Activated CD4-positive, alpha-beta T cell treated with anti-CD3 and anti-CD28 coated beads, Interleukin-2, amount 50 U/mL, for 48 hours (primary cell): ENCODE measurements around the gene DZIP1L.

Experiments used
- DNase-seq, 2 experiments: peaks; one replicate each; pipeline ENCODE4 v3.0.0-alpha.2; 2020

The DZIP1L gene

GRCh38 chr3:138066383-138066782 is 49.0 kb downstream of the DZIP1L start:
- DNase-seq, result peak; percentile 39 to 58

DNA sequence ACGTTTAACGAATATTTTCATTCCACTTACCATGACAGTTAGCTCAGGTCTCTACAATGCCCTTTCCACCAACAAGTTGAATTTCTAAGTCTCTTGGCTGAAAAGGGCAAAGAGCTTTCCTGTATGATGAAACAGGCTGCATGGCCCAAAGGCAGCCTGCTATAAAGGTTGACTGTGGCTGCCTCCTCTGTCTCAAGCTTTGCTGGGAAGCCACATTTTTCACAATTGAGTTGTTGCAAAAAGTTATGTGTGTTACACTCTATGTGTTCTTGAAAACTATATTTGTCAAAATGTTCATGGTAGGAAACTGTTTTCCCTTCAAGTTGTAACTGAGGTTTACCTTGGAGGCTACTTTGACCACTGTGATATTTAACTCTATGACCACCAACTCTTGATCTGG is 49.5 kb downstream of the DZIP1L start:
- no peak for DNase-seq

DNA sequence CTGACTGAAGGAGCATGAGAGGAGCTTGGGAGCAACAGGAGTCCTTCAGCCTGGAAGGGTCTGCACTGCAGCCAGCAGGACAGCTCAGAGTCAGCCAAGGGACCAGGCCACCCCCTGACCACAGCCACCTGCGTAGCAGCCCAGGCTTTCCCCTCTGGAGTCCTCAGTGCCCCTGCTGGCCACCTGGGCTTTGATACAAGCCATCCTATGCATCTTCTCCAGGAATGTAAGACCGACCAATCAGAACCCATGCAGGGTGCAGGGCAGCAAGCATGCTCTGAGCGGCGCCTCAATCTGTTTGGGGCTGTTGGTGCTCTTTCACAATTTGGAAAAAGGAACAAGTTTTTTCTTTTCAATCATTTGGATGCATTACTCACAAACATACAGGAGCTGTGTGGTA is 52.0 kb downstream of the DZIP1L start:
- no peak for DNase-seq

- DNase-seq, result no peak
Observed at GRCh38 chr3:138062626-138063025, 52.8 kb downstream of the DZIP1L start.

- no peak for DNase-seq
Observed at GRCh38 chr3:138062037-138062436, 53.4 kb downstream of the DZIP1L start.

DNA sequence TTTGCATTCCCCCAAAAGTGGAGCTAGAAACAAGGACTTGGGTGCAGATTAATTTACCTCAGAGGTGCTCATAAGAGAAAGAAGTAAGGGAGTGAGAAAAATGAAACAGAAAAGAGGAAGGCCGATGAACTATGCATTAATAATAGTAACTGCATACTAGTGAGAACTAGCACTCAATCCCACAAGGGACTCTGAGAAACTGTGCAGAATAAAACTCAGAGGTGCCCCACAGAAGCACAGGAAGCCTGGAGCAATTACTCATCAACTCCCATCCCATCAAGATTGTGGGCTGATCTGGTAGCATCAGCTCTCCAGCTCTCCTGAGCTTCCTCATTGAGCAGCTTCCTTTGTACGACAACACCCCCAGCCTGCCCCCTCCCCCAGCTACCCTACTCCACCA is 54.6 kb downstream of the DZIP1L start:
- no peak for DNase-seq

DNA sequence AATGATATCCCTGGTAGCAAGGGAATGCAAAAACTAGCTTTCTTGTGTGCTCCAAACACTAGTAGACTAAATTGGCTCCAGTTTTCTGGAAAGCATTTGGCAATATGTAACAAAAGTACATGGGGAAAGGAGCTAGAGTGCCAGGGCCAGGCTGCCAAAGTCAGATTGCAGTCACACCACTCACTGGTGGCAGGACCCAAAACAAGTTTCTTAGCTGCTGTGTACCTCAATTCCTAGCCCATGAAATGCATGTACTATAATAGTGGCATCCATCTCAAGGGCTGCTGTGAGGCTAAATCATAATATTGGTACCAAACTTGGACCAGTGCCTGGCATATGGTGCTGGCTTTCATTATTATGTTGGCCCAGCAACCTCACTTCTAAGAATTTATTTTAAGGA is 56.1 kb downstream of the DZIP1L start:
- DNase-seq, result no peak

DNA sequence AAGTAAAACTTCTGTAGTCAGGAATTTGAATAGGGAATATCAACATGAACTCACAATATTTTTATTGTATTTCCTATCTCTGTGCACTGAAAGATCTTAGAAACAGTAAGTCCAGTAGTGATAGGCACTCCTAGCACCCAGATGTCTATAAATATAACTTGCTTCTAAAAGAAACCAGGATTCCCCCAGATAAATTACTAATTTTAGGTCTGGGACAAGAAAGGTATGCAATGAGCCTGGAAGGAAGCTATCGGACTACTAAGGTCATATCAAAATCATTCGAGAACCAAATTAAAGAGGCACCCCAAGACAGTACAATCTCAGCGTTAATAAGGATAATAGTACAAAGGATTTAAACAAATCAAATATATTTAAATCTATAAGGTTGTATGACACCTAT is 58.0 kb downstream of the DZIP1L start:
- DNase-seq, result no peak

DNA sequence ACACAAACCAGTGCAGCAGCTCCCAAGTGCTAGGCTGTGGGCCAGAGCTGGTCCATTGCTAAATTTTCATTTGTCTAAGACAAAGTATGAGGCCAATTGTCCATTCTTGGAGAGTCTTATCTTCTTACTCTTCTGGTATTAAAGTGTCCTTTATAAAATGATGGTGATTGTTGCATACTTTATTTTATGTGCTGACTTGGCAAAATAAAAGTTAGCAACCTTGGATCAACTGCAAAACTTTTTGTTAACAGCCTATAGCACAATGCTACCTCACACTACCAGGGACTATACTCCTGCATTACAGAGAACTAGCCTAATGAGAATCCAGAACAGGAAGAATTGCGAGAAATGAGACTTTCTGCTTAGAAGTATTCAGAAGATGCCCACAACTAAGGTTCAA is 61.4 kb downstream of the DZIP1L start:
- DNase-seq, result no peak

DNA sequence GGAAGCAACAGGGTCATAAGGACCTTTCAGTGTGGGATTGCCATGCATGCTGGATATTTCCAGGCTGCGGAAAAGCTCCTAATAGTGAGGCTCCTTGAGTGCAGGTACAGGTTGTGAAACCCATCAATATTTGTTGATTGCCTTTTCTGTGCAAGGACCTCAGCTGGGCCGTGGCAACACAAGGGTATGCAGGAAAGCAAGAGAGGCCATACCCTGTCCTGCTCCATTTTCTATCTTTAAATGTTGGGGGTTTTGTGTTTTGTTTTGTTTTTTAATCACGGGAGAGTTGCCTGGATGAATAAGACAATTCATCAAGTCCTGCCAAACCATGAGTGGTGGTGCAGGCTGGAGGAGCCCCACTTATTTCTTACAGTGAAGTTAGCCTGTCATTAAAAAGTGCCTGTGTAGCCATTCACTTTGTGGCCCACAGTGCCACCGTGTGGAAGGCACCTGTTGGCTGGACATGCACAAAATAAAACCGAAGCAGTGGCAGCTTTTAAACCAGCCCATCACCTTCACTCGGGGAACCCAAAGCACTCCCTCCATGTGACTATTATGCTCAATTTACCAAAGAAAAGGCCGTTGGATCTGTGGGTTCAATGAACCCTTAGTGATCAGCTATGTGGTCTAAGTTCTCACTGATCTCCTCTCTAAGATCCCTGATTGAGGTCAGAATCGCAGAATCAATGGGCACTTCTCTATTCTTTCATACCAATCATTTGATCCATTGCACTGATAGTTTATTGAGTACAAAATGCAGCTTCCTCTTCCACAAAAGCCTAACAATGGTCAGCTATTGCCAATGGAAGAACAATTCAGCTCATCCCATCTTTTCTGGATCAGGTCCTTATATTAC is 63.2 kb downstream of the DZIP1L start:
- peak; percentile 37 to 38 for DNase-seq

GRCh38 chr3:138049157-138049919 is 66.1 kb downstream of the DZIP1L start:
- DNase-seq, result no peak

GRCh38 chr3:138047596-138048158 is 67.7 kb downstream of the DZIP1L start:
- no peak for DNase-seq

DNA sequence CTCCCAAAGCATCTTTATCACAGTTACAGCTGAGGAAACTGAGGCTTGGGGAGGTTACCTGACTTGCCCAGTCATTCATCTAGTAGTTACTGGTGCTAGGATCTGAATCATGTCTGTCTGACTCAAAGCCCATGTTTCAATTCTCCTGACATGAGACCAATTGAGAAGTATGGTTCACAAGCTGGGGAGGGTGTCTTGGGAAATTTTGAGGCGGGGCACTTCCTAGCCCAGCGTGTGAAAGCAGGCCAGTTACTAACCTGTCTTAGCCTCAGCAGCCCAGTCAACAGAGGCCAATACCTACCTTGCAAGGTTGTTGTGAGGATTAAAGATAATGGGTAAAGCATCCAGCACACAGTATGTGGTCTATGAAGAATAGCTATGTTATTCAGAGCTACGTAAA is 68.5 kb downstream of the DZIP1L start:
- DNase-seq, result no peak

DNA sequence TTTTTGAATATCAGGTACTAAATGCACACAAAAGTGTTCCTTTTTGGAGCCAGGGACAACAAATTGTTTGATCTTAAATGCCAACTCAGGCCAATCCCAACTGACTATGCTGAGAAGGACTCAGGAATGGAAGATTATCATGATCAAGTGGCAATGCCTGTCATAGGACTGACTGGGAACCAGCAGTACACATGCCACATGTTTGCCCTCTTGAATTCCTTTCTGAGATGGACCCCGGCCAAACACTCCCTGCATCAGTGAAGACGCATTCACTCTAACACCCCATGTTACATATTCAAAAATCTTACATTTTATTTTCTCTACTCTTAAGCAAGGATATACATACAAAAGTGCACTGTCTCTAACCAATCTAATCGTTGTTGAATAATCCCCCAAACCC is 69.3 kb downstream of the DZIP1L start:
- DNase-seq, result no peak

- DNase-seq, result no peak
Observed at GRCh38 chr3:138043266-138044029, 72.0 kb downstream of the DZIP1L start.

GRCh38 chr3:138042043-138042442 is 73.4 kb downstream of the DZIP1L start:
- no peak for DNase-seq

DNA sequence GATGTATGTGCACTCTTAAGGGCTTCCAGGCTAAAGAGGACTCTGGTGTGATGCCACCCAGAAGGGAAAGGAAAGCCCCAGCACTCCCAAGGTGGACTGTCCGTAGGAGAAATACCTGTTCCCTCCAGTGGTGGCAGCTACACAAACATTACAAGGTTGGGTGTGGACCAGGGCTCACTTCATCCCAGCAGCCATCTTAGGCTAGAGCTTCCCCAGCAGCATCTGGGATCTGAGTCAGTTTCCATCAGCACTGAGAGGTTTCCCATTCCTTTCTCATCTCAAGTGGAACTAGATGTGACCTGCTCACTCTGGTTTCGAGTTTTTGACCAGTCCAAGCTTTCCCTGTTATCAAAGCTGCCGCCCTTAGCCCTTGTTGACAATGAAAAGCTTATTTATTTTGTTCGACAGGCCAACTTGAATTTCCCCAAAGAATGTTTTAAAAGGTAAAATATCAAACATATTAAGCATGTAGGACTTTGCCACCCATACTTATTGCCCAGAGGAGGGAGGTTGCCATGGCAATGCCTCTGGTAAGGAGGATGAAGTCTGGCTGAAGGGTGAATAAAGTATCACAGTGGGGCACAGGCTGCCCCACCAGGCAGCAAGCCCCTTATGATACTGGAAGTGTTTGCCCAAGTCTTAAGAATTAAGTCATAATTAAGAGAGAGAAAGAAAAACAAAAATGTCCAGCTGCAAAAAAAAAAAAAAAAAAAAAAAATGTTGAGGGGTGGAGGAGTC is 76.5 kb downstream of the DZIP1L start:
- no peak for DNase-seq

DNA sequence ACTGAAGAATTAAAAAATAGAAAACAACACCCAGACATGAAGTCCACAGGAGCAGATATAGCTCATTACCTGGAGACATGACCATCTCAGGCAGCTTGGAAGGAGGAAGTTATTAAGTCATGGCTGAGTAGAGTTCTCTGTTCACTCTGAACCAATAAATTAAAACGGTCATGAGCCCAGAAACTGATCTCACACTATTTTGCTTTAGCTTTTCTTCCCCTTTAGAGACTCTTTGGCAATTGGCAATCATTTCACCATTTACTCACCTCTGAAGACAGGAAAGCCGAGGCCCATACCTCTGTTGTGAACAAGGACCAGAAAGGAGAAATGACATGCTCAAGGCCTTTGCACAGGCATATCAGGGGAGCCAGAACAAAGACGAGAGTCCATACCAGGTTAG is 78.8 kb downstream of the DZIP1L start:
- DNase-seq, result no peak

DNA sequence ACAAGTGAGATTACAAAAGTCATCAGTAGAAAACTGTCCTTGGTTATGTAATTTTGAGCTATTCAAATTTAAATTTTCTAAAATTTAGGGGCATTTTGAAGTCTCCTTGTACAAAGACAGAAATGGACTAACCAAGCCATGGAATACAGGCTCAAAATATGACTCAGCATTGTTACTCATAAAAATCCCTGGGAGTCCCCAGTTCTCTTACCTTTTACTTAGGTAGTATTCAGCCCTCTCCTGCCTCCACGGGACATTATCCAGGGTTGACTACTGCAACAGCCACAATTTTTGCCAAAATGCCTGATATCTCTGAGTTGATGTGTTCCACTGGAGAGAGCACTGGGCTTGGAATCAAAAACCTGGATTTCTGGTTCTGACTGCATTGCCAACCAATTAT is 80.5 kb downstream of the DZIP1L start:
- no peak for DNase-seq

DNA sequence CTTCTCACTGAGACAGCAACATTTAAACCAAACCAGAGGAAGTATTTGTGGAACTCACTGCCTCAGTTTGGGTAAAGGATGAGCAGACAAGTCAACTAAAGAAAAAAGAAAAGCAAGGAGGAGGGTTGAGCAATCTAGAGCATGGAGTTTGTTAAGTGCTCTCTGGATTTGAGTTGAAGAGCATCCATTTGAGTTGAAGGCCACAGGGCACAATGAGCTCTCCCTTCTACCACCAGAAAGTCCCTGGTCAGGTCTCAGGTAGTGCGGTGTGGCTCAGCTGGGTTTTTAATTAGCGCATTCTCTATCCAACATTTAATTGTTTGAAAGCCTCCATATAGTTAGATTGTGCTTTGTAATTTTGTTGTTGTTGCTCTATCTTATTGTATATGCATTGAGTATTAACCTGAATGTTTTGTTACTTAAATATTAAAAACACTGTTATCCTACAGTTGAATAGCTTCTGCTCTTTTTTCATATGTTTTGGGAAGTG is 82.2 kb downstream of the DZIP1L start:
- no peak for DNase-seq

GRCh38 chr3:138032567-138032966 is 82.8 kb downstream of the DZIP1L start:
- no peak for DNase-seq

DNA sequence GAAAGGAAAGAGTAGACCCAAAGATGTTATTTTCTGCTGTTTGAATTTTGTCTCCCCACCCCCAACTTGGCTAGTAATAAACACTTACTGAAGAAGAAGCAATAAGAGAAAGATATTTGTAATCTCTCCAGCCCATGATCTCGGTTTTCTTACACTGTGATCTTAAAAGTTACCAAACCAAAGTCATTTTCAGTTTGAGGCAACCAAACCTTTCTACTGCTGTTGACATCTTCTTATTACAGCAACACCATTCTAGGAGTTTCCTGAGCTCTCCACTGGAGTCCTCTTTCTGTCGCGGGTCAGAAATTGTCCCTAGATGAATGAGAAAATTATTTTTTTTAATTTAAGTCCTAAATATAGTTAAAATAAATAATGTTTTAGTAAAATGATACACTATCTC is 83.9 kb downstream of the DZIP1L start:
- no peak for DNase-seq
